ENCODE data around the gene VMAC.

VMAC gene

GRCh38 chr19:5954293-5954692 lies 49.6 kb downstream of the VMAC start:
- no peak for DNase-seq

- no peak for DNase-seq
Measured at GRCh38 chr19:5955636-5955935, 50.9 kb downstream of the VMAC start.

- no peak for DNase-seq
Measured at GRCh38 chr19:5956323-5956722, 51.7 kb downstream of the VMAC start.

- no peak for DNase-seq
Measured at GRCh38 chr19:5956728-5957127, 52.1 kb downstream of the VMAC start.

- no peak for DNase-seq
Measured at GRCh38 chr19:5957170-5957569, 52.5 kb downstream of the VMAC start.

GRCh38 chr19:5958074-5958850 lies 53.6 kb downstream of the VMAC start:
- no peak for DNase-seq

GRCh38 chr19:5958851-5959122 lies 54.1 kb downstream of the VMAC start:
- DNase-seq = no peak

- DNase-seq = no peak
Measured at GRCh38 chr19:5959260-5960004, 54.8 kb downstream of the VMAC start.
